AG09309 (cell line): ENCODE results near the gene HCN2.

ENCODE experiments used
- DNase-seq: peaks from one replicate; pipeline ENCODE4 v3.0.0-alpha.2; 2010; ENCODE audit warnings: low read depth
- H3K4me3 ChIP-seq: 2 replicates; pipeline ENCODE4 v1.5.1; 2011; ENCODE audit warnings: mild to moderate bottlenecking, low read depth, low read length, moderate library complexity; ENCODE audit not compliant: control insufficient read depth
- CTCF ChIP-seq: IDR thresholded peaks from 2 replicates; pipeline ENCODE4 v1.5.1; 2011; ENCODE audit warnings: mild to moderate bottlenecking, low read depth, low read length, inconsistent platforms; ENCODE audit not compliant: insufficient read depth, control insufficient read depth; ENCODE audit errors: missing control alignments

HCN2 gene

DNA sequence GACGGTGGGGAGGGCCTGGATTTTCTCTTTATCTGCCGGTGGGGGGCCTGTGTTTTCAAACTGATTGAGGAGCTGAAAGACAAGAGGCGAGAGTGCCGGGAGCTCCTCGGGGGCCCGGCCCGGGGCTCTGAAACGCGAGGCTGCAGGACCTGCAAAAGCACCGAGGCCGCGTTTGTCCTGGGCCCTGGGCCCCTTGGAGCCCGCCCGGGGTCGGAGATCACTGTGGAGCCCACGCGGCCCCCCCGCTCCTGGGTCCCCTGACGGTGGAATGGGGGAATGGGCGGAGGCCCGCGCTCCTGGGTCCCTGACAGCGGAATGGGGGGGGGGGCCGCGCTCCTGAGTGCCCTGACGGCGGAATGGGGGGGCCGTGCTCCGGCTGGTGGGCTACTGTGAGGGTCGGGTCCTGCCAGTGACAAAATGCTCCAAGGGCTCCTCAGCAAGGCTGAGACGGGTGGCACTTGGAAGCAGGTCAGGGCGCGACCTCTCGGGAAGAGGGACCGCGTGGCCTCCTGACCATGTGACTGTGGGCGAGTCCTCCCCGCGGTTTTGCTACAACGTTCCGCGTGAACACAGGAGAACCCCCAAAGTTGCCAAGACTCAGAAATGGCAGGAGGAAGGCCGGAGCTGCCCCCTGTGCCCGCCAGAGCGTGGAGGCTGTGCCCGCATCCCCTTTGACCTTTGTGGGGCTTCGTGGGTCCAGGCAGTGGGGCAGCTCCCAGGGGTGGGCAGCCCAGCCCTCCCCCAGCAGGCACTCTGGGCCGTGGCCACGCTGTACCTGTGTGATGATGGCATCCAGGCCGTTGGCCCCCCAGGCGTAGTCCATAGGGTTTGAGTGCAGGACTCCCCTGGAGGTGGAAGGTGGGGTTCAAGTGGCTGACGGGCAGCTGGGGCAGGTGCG lies 59.5 kb downstream of the HCN2 start:
- DNase-seq, result no peak
- no peak overlapping the region for H3K4me3 ChIP-seq
- no peak for TF ChIP-seq CTCF

DNA sequence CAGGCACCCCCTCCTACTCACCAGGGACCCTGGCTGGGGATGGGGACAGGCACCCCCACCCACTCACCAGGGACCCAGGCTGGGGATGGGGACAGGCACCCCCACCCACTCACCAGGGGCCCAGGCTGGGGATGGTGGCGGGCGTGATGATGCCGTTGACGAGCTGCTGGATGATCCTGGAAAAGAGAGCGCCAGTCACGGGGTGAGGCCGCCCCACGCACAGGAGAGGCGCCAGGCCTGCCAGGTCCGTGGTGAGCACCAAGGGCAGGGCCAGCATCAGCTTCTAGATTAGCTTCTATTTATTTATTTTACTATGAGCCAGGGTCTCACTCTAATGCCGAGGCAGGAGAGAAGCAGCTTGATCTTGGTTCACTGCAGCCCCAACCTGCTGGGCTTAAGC lies 60.4 kb downstream of the HCN2 start:
- TF ChIP-seq CTCF, result no peak
- no peak for DNase-seq
- no peak overlapping the region for H3K4me3 ChIP-seq

DNA sequence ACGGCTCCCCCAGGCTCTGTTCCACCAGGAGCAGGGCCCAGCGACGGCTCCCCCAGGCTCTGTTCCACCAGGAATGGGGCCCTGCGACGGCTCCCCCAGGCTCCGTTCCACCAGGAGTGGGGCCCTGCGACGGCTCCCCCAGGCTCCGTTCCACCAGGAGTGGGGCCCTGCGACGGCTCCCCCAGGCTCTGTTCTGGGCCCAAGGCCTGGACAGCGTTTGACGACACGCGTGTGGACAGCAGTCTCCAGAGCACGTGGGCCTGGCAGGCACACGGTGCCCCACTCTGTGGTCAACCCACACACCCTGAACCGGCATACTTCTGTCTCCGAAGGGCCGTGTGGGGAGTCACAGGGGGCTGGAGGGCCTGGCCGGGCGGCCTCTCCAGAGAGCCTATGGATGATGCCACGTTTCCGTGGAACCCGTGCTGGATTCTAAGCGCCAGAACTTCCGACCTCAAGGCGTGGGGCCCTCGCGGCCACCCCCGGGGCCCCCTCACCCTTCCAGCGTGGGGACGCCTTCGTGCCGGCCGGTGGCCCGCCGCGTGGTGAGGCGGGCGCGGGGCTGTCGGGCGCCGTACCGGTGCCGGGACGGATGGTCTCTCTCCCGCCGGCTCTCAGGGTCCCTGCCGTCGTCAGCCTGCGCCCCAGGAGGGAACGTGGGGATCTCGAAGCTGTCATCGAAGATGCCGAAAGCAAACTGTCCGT lies 61.6 kb downstream of the HCN2 start:
- no peak overlapping the region for H3K4me3 ChIP-seq
- TF ChIP-seq CTCF, result no peak
- no peak for DNase-seq

GRCh38 chr19:651991-652390 lies 62.3 kb downstream of the HCN2 start:
- DNase-seq, result no peak
- no peak overlapping the region for H3K4me3 ChIP-seq
- no peak for TF ChIP-seq CTCF

GRCh38 chr19:652467-653389 lies 63.0 kb downstream of the HCN2 start:
- TF ChIP-seq CTCF, result no peak
- DNase-seq, result no peak
- H3K4me3 ChIP-seq, result no peak overlapping the region

DNA sequence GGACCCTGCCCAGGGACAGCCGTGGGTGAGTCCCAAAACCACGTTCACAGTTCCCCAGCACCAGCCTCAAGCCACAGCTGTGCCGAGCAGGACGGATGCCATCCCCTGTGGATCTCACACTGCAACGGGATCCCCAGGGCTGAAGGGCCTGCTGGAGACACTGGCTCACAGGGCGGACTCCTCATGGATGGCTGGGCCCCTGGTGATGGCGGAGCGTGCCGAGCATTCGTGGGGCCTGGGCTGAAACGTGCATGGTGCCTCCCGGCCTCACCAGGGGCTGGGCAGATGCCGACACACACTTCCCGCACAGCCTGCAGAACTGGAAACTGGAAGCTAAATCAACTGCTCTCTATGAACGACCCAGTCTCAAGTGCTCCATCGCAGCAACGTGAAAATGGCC lies 63.7 kb downstream of the HCN2 start:
- TF ChIP-seq CTCF, result no peak
- H3K4me3 ChIP-seq, result no peak overlapping the region
- DNase-seq, result no peak
